IPS-20b (cell line): ENCODE data around the gene PCYT2.

Experiments
- H3K27ac ChIP-seq: one replicate; pipeline ENCODE4 v1.5.1; 2013; ENCODE audit warnings: low read length
- H3K27me3 ChIP-seq: 2 replicates; pipeline ENCODE4 v1.6.1; 2013; ENCODE audit warnings: mild to moderate bottlenecking, low read length, inconsistent platforms; ENCODE audit not compliant: insufficient read depth
- H3K36me3 ChIP-seq: 2 replicates; pipeline ENCODE4 v1.6.1; 2013; ENCODE audit warnings: low read depth, mild to moderate bottlenecking, inconsistent platforms, low read length, moderate library complexity; ENCODE audit not compliant: insufficient read depth
- H3K4me1 ChIP-seq: 2 replicates; pipeline ENCODE4 v1.6.1; 2013; ENCODE audit warnings: mild to moderate bottlenecking, control low read depth, inconsistent platforms, low read length, moderate library complexity; ENCODE audit not compliant: insufficient read depth
- H3K4me3 ChIP-seq: 2 replicates; pipeline ENCODE4 v1.5.1; 2013; ENCODE audit warnings: mild to moderate bottlenecking, low read length, inconsistent platforms
- H3K9ac ChIP-seq: 2 replicates; pipeline ENCODE4 v1.6.1; 2013; ENCODE audit warnings: low read depth, mild to moderate bottlenecking, inconsistent platforms, low read length, moderate library complexity
- H3K9me3 ChIP-seq: 2 replicates; pipeline ENCODE4 v1.6.1; 2013; ENCODE audit warnings: mild to moderate bottlenecking, low read depth, low read length, inconsistent platforms; ENCODE audit not compliant: insufficient read depth

PCYT2 gene

GRCh38 chr17:81911277-81911961 is at the start of gene PCYT2:
PCYT2 (minus strand) TSS chr17:81911399; CDS start chr17:81911355, 44 bp downstream.
- no peaks in the 10 kb centered on the region for H3K4me1 ChIP-seq
- H3K9ac ChIP-seq = peak within 1 kb of the TSS; percentile 68
- H3K4me3 ChIP-seq = peak within 1 kb of the TSS; percentile 82
- H3K27me3 ChIP-seq = peaks cover 6% of the 10 kb centered on the region; the same call in 1 of the 2 replicates
- H3K36me3 ChIP-seq = peaks cover 36% of the 10 kb centered on the region
- H3K27ac ChIP-seq = no peak within 1 kb of the TSS
- no peaks in the 10 kb centered on the region for H3K9me3 ChIP-seq

GRCh38 chr17:81960130-81960958 is 49.1 kb upstream of the PCYT2 start:
- Histone ChIP-seq H3K4me1 (no peaks in the 10 kb centered on the region), H3K36me3 (no peaks in the 10 kb centered on the region), H3K9me3 (no peaks in the 10 kb centered on the region), H3K9ac (no peak overlapping the region), H3K27me3 (peaks cover 88% of the 10 kb centered on the region), H3K27ac (no peak overlapping the region), H3K4me3 (no peak overlapping the region)

GRCh38 chr17:81959362-81960129 is 48.3 kb upstream of the PCYT2 start:
- H3K9ac ChIP-seq = no peak overlapping the region
- H3K27me3 ChIP-seq = peaks cover 80% of the 10 kb centered on the region
- no peak overlapping the region for H3K4me3 ChIP-seq
- no peaks in the 10 kb centered on the region for H3K4me1 ChIP-seq
- no peaks in the 10 kb centered on the region for H3K36me3 ChIP-seq
- H3K9me3 ChIP-seq = no peaks in the 10 kb centered on the region
- H3K27ac ChIP-seq = no peak overlapping the region

GRCh38 chr17:81958633-81959342 is 47.6 kb upstream of the PCYT2 start:
- H3K4me3 ChIP-seq = no peak overlapping the region
- no peaks in the 10 kb centered on the region for H3K36me3 ChIP-seq
- H3K4me1 ChIP-seq = no peaks in the 10 kb centered on the region
- H3K9ac ChIP-seq = no peak overlapping the region
- no peaks in the 10 kb centered on the region for H3K9me3 ChIP-seq
- peaks cover 72% of the 10 kb centered on the region for H3K27me3 ChIP-seq
- no peak overlapping the region for H3K27ac ChIP-seq

- no peak overlapping the region for H3K9ac ChIP-seq
- H3K4me1 ChIP-seq = no peaks in the 10 kb centered on the region
- no peak overlapping the region for H3K27ac ChIP-seq
- peaks cover 63% of the 10 kb centered on the region for H3K27me3 ChIP-seq
- no peaks in the 10 kb centered on the region for H3K9me3 ChIP-seq
- H3K36me3 ChIP-seq = no peaks in the 10 kb centered on the region
- H3K4me3 ChIP-seq = no peak overlapping the region
Observed at GRCh38 chr17:81957691-81958432, 46.7 kb upstream of the PCYT2 start.

GRCh38 chr17:81956607-81957589 is 45.7 kb upstream of the PCYT2 start:
- Histone ChIP-seq H3K4me1 (no peaks in the 10 kb centered on the region), H3K9ac (no peak overlapping the region), H3K36me3 (no peaks in the 10 kb centered on the region), H3K27ac (no peak overlapping the region), H3K4me3 (no peak overlapping the region), H3K27me3 (peaks cover 53% of the 10 kb centered on the region), H3K9me3 (no peaks in the 10 kb centered on the region)

- Histone ChIP-seq H3K27ac (no peak overlapping the region), H3K4me3 (no peak overlapping the region), H3K4me1 (no peaks in the 10 kb centered on the region), H3K36me3 (no peaks in the 10 kb centered on the region), H3K9me3 (no peaks in the 10 kb centered on the region), H3K9ac (no peak overlapping the region), H3K27me3 (peaks cover 45% of the 10 kb centered on the region)
Observed at GRCh38 chr17:81955756-81956544, 44.8 kb upstream of the PCYT2 start.

GRCh38 chr17:81955058-81955681 is 44.0 kb upstream of the PCYT2 start:
- Histone ChIP-seq H3K4me1 (no peaks in the 10 kb centered on the region), H3K4me3 (no peak overlapping the region), H3K9ac (no peak overlapping the region), H3K9me3 (no peaks in the 10 kb centered on the region), H3K27me3 (peaks cover 39% of the 10 kb centered on the region), H3K27ac (no peak overlapping the region), H3K36me3 (no peaks in the 10 kb centered on the region)
